ENCODE data around the gene C20orf96.
A peak's percentile ranks its signal among the peaks of the same experiment; 100 is the strongest.
"Not testable (repeated sequence)": the region's sequence is repeated elsewhere in the genome, so short reads cannot be mapped to it uniquely, and the experiment has no call there.

The C20orf96 gene, protein sequence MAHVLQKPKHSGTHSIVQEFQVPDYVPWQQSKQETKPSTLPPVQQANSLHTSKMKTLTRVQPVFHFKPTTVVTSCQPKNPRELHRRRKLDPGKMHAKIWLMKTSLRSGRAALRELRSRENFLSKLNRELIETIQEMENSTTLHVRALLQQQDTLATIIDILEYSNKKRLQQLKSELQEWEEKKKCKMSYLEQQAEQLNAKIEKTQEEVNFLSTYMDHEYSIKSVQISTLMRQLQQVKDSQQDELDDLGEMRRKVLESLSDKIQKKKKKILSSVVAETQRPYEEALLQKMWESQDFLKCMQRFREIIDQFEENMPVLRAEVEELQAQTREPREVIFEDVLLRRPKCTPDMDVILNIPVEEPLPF

DNA sequence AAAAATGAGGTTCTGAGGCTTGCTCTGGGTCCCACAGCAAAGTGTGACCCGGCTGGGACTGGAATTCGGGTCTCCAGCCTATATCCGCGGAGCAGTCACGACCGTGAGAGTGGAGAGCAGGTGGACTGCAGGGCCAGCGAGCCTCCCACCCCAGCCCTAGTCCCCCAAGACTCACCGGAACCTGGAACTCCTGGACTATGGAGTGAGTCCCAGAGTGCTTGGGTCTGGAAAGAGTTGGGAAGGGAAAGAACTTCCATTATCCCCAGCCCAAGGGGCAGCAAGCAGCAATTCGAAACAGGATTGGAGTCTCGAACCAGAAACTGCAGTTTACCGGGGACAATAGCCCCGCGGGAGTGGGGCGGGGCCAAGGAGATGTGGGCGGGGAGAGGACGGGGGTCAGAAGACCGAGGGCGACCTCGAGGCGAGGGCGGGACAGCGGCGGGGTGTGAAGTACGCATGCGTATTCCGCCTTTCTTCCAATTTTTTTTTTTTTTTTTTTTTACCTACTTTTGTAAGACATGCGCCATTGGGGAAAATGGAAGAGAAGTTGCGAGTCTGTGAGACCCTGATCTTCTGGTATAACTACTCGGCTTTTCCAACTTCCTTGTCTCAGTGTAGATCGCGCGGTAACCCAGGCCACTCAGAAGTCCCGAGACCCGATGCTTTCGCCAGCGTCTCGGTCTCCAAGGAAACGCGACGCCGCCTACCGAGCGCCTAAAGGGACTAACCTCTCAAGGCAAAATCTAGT lies at the start of gene C20orf96:
TSS of gene C20orf96 (minus strand) at position 667 of the 748 bp plus-strand sequence. CDS start at position 527, 140 bp downstream.
- peak; percentile 75 for DNase-seq

DNA sequence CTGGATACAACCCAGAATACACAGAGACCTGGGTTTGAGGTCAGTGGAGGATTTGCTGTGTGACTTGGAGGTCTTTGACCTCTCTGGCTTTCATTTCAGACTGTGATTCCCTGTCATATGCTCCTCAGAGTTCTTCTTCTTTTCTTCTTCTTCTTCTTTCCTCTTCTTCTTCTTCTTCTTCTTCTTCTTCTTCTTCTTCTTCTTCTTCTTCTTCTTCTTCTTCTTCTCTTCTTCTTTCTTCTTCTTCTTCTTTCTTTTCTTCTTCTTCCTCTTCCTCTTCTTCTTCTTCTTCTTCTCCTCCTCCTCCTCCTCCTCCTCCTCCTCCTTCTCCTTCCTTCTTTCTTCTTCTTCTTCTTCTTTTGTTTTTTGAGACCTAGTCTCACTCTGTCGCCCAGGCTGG lies 45.5 kb upstream of the C20orf96 start:
- not testable (repeated sequence) for DNase-seq

DNA sequence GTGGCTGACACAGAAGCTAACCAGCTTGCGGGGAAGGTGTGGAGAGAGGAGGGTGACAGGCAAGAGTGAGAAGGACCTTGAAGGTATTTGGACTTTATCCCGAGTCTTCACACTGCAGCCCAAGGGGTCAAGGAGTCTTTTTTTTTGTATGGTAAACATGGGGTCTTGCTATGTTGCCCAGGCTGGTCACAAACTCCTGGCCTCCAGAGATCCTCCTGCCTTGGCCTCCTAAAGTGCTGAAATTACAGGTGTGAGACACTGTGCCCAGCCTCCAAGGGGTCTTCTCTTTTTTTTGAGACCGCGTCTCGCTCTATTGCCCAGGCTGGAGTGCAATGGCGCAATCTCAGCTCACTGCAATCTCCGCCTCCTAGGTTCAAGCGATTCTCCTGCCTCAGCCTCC lies 44.0 kb upstream of the C20orf96 start:
- no peak for DNase-seq

DNA sequence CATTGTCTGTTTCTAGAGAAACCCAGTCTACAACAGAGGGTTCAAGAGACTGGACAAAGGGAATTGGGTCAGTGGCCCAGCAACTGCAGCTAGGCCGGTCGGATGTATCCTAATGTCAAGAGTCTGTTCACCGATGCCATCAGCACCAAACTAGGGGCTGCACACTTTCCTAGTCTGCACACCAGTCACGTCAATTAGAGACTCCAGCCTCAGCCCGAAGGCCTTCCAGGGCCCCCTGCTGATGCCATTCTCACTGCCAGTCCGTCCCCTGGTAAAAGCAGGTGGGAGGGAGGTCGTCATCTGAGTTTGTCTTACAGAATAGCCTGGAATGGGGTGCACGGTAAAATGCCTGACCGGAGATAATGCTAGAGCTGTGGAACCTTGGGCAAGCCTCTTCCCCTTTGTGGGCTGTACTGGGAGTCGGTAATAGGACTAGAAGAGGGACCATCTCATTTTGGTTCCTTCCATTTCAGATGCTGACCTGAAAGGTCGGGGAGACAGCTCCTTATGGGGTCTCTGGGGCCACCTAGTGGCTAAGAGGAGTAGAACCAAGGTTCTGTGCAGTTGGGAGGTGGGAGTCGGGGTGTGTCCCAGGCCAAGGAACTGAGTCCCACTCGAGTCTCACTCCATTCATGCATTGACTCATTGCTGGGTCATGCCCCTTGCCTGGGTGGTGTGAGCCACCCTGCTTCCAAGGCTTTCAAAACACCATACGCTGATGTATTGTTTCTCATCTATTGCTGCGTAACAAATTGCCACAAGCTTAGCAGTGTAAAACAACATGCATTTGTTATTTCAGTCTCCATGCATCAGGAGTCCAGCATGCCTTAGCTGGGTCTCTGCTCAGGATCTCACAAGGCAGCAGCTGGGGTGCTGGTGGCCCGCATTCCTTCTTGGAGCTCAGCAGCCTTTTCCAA lies 39.9 kb upstream of the C20orf96 start:
- DNase-seq, result peak; percentile 32

DNA sequence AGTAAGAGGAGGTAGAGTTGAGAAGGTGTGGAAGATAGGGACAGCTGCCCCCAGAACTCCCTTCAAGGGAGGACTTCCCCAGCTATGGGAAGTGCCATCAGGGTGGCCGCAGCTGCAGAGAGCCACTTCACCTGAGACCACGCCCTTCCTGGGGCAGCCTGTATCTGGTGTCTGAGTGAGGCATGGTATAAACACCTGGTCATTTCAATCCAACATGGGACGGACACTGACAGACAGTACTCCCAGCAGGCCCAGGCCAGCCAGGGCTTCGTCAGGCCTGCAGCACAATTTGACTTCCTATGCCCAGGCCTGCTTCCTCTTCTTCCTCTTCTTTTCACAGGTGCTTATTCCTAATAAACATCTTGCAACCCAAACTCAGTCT lies 39.3 kb upstream of the C20orf96 start:
- no peak for DNase-seq

DNA sequence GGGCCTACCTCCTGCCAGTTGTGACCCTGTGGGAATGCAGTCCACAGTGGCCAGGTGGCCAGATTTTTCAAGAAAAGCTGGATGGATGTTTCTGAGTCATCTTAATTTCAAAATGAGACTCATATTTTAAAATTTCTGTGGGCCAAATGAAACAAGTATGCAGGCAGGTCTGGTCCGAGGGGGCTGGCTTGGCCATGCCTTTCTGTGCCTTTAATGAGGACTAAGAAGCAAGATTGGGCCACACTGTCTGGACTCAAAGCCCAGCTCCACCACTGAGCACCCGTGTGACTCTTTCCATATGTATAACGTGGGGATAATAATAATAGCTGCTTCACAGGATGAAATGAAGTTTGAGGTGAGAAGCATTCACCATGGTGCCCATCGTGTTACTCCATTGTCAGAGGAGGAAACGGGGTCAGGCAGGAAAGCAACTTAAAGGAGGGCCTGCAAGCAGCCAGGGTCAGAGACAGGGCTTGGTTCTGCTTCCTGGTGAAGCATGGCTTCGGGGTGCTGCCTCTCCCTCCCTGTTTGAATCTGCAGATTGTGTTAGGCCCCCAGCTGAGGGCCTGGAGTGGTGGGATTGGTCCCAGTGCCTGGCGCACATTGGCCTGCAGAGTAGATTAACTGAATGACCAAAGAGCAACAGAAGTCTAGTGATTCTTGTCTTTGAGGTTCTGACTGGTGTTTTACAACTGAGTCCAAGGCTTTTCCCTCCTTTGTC lies 38.6 kb upstream of the C20orf96 start:
- DNase-seq, result no peak

DNA sequence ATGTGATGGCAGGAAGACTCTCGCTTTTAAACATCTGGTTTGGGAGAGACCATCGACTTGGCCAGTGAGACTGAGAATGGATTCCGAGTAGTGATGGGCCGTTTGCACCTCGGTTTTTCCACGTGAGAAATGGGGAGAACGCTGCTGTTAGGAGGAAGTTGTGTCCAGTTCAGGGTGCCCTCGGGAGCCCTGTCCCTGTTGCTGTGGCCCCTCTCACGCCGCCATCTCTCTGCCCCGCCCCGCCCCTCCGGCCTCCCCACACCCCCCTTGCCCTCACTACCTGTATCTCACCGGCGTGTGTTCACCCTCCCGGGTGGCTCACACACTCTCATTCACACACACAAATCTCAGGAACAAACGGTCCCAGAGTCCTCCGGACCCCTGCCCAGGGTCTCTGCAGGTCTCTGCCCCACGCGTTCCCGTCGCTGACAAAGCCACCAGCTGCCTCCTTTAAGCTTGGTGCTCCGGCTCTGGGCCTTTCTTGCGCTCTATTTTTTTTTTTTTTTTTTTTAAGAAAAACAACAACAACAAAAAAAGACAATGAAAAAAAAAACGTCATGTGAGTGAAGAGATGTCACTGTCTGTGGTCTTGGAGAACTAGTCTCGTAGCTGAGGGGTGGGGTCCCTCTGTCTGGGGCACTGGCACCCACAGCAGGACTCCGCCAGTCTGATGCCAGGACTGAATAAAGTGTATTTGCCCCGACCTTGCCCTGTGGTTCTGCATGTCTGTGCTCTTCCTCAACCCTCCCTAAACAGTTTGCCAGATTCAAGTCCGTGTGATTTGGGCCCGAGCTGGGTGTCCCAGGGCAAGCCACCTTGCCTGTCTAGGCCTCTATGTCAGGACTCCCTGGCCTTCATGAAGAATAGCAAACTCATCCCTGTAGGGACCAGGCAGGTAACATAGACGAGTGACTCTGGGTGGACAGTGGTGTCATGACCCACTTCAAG lies 37.8 kb upstream of the C20orf96 start:
- DNase-seq, result no peak

DNA sequence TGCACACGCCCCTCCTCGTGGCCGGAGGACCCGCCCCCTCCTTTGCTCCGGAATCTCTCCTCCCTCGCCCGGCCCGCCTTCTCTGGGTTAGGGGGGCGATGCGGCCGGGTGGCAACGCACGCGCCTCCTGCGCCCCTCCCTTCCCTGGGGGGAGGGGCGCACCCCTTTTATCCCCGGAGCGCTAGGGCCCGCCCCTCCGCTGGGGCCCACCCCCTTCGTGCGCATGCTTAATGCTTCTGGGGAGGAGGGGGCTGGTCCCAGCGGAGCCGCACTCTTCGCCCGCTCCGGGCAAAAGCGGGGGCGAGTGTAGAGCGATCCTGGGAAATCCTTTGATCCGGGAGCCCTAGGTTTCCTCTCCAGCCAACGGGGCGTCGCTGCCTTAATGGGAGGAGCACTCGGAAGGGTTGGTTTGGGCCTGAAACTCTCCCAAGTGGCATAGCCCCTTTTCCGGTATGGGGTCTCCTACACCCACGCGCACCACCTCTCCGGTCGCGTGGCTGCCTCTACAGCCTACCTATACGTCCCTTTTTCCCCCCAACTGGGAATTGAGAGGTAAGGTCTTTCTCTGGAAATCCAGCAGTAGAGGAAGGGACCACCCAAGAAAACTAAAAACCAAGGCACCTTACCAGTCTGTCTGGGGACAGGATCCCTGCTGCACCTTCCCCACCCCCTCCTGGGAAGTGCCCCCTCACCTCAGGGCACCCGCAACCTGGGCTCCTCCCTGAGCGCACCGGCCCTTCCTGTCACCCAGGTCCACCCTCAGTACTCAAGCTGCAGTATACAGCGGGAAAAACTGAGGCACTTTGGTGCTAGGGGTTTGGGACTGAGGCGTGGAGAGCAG lies 36.9 kb upstream of the C20orf96 start:
- peak; percentile 57 for DNase-seq

DNA sequence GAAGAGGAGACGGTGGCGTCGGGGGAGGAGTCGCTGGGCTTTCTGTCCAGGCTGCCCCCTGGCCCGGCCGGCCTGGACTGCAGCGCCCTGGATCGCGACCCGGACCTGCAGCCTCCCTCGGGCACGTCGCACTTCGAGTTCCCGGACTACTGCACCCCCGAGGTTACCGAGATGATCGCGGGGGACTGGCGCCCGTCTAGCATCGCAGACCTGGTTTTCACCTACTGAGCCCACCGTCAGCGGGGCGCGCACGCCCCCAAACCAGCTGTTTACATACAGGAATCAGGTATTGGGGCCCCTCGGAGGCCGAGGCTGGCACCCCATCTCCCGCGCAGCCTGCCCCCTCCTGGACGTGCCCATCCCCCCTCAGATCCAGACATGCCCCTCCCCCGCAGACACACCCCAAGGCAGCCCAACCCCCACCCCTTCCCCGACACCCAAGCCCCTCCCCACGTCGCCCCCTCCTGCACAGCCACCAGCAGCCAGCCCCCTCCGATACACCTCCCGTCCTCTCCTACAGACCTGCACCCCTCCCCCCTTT lies 36.2 kb upstream of the C20orf96 start:
- DNase-seq, result no peak

DNA sequence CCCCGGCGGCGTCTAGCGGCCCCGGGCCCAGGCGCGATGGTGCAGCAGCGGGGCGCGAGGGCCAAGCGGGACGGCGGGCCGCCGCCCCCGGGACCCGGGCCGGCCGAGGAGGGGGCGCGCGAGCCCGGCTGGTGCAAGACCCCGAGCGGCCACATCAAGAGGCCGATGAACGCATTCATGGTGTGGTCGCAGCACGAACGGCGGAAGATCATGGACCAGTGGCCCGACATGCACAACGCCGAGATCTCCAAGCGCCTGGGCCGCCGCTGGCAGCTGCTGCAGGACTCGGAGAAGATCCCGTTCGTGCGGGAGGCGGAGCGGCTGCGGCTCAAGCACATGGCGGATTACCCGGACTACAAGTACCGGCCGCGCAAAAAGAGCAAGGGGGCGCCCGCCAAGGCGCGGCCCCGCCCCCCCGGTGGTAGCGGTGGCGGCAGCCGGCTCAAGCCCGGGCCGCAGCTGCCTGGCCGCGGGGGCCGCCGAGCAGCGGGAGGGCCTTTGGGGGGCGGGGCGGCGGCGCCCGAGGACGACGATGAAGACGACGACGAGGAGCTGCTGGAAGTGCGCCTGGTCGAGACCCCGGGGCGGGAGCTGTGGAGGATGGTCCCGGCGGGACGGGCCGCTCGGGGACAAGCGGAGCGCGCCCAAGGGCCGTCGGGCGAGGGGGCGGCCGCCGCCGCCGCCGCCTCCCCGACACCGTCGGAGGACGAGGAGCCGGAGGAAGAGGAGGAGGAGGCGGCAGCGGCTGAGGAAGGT lies 35.5 kb upstream of the C20orf96 start:
- no peak for DNase-seq

DNA sequence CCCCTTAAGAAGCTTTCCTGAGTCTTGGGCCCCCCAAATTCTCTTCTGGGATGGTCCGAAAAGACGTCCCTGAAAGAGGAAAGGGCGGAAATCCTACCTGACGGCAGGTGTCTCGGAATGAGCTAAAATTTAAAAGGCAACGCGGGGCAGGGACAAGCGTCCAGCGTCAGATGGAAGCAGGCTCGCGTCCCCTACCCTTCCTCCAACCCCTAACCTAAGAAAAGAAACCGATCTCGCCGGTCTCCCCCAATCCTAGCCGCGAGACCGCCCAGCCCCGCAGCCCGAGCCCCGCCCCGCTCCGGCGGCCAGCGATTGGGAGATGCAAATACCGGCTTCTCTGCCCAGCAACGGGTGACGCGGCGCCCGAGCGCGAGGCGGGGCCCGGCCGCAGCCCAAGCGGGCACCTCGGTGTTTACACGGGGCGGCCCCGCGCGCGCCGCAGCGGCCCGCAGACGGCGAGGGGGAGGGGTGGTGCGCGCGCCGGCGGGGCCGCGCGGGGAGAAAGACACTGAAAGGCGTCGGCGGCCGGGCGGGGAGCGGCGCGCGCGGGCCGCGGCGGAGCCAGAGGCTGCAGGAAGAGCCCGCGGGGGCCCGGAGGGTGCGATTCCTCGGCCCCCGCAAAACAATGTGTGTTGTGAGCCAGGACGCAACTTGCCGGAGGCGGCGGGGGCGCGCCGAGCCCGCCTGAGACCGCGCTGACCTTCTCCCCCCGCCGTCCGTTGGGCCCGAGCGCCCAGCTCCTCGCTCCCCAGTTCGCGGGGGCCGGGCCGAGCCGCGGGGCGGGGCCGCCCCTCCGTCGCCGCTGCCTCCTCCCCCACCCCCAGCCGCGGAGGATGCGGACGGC lies 34.7 kb upstream of the C20orf96 start, which contains the start of gene SOX12:
TSS of gene SOX12 (plus strand) at position 508 of the 844 bp plus-strand sequence. CDS start 373 bp downstream, outside the sequence.
- peak; percentile 63 for DNase-seq

DNA sequence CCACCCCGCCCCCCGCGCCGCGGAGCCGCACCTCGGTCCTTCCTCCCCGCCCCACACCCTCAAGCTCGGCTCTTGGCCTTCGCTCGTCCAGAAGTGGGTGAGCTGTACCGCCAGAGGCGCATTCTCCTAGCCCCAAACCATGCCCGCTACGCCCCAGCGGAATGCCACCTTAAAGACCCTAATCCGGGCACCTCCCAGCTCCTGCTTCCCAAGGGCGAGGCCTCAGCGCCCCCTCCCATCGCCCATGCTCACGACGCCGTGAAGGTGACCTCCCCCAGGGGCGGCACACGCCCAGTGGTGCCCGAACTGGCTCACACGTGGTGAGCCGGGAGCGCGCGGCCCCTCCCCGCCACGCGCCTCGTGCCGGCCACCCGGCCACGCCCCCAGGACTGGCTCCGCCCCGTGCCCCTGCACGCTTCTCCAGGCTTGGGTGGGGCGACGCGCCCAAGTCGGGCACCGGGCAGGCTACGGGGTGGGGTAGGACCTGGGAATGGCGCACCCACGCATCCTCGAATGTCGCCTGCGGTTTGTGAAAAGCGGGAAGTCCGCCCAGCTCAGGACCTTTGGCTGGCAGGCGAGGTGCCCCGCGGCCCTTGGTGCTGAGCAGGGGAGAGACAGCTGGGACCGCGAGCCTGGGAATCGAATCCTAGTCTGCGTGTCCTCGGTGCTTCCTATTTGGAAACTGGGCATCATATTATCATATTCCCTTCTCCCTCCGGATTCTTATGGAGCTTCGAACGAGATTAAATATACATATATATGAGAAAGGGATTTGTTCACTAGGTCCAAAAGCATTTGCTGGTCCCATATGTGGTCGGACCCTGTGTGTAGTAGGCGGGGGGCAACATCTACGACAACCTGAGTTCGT lies 33.9 kb upstream of the C20orf96 start:
- peak; percentile 58 for DNase-seq

DNA sequence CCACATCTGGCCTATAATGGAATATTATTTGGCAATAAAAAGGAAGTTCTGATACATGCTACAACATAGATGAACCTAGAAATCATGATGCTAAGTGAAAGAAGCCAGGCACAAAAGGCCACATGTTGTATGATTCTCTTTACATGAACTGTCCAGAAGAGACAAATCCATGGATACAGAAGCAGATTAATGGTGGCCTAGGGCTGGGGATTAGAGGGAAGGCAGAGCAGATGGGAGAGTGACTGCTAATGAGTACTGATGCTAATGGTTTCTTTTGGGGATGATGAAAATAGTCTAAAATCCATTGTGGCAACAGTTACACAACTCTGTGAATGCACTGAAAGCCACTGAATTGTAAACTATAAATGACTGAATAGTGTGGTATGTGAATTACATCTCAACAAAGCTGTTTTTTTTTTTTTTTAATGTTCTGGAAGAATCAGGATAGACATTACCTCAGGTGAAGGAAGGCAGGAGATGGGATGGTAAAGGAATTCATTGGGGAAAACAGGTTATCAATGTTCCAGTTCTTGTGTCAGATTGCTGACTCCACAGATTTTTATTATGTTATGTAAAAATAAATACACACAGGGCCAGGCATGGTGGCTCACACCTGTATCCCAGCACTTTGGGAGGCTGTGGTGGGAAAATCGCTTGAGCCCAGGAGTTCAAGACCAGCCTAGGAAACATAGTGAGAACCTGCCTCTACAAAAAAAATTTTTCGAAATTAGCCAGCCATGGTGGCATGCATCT lies 25.9 kb upstream of the C20orf96 start:
- no peak for DNase-seq

DNA sequence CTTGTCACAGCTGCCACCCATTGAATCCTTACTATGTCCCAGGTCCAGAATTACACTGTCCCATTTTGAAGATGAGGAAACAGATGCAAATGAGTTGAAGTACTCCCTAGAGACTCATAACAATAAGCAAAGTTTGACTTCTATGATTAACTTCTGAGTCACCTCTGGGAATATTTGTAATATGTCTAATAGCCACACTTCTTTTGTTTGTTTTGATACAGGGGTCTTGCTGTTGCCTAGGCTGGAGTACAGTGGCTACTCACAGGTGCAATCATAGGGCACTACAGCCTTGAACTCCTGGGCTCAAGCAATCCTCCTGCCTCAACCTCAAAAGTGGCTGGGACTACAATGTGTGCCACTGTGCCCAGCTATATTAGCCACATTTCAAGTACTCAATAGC lies 23.4 kb upstream of the C20orf96 start:
- no peak for DNase-seq

DNA sequence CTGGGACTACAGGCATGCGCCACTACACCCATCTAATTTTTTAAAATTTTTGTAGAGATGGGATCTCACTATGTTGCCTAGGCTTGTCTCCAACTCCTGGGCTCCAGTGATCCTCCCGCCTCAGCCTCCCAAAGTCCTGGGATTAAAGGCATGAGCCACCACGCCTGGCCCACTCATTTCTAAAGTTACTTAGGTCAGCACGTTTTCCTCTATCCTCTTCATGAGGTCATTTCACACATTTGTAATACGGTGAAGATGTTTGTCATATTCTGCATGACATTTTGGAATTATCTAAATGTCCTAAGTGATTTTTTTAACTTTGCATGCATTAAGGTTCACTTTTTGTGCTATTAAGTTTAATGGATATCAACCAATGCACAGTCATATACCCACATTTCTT lies 22.9 kb upstream of the C20orf96 start:
- no peak for DNase-seq

DNA sequence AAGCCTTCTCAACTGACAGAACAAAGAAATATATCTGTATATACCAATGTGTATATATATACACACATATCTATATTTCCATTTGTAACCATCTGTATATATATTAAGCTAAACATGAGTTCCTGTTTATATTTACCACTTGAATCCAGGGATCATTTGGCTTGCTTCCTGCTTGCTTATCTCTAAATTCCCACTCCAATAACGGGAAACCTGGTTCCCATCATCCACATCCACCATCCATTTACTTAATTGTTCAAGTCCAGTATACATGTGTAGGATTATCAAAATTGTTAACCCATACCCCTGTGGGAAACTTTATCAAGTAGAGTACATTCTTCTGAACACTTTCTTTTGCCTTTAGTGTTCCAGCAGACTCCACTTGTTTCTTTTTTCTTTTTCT lies 22.3 kb upstream of the C20orf96 start:
- DNase-seq, result no peak

Measured in NCI-H2029 treated with DMSO at 0.1 percent for 48 hours (cell line).